GM21723 (cell line): ENCODE measurements around the gene ATXN7L3.
A peak's percentile ranks its signal among the peaks of the same experiment; 100 is the strongest.

Experiments used
- ATAC-seq: cut with Tn5 transposase; IDR thresholded peaks from one replicate; pipeline ENCODE4 v1.9.1; 2021; ENCODE audit warnings: mild to moderate bottlenecking, moderate library complexity; ENCODE audit not compliant: unreplicated experiment

ATXN7L3 gene

DNA sequence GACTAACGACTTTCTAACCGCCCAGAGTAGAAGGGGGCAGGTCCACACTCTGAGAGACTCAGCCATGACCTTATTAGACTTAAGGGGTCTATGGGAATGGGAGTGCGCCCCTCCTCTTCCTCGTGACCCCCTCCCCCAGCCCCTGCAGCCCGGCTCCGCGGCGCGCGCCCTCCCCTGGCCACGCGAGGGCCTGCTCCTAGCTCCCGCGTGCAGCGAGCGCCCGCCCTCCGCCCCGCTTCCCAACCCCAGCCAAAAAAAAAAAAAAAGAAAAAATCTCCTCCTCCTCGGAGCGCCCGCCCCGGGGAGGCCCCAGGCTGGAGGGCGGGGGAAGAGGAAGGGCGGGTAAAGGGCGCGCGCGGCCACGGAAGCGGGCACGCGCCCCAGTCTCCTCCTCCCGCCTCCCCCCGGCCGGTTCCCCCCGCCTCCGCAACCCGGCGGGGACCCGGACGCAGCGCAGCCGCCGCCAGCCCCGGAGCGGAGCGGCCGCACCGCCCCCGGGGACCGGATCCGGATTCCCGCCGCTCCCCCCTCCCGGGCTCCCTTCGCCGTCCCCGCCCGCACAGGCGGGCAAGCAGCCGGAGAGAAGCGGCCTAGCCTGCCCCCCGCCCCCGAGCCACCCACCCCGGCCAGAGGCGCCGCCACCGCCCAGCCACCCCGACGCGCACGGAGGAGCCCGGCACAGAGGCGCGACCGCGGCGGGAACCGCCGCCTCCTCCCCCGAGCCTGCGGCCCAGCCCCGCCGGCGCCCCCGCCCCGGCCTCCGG, 18.8 kb upstream of the ATXN7L3 start:
- peak; percentile 29 for ATAC-seq

DNA sequence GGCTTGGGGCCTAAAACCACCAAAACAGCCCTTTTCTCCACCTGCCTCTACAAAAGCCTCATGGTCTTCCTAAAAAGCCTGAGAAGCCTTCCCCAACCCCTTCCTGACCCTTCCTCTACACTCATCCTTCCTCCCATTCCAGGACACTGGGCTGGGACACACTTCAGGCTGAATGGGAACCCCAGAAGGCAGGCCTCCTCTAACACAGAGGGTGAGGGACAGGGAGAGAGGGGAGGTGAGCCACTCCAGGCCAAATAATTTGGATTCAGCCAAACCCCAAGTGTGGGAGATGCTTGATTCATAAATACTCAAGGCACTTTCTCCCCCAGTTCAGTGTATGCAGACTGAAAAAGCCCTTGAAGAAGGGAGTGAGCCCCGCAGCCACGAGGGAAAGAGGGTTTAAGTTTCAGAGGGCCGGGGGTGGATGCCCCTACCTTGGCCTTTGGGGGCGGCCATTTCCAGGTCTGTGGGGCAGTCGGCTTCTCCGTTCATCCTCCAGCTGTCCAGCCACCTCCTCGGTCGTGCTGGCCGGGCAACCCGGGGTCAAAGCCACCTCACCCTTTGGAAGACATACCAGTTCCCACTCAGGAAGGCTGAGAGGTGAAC, 18.2 kb upstream of the ATXN7L3 start:
- peak; percentile 0 for ATAC-seq

DNA sequence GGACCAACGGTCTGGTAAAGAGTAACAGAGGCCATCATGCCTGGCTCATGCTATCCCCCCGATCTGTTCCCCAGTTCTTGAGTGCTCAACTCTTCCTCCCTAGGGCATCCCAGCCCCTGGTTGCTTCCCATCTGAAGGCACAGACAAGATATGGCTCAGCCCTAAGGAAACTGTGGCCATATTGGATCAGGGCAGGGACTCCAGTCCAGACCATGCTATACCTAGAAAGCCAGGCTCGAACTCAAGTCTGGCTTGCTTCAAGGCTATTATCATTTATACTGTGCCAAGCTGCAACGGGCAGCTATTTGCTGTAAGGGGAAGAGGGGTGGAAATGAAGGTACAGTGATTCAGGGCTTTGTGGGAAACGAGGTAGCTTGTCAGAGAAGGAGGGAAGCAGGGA, 17.0 kb upstream of the ATXN7L3 start:
- ATAC-seq = no peak

DNA sequence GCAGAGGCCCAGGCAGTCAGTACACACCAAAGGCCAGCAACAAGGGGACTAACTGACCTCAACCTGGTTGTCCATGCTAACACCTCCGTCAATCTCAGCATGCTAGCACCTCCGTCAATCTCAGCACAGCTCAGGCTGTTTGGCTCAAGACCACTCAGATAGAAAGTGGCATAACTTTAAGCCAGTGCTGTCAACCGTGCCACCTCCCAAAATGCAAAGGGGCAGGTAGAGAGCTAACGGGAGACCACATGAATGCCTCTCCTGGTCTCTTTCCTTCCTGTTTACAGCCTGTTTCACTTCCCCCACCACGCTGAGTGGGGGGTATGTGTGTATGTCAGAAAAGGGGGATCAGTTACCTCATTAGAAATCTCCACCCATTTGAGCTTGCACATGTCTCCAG, 16.5 kb upstream of the ATXN7L3 start:
- ATAC-seq = no peak

DNA sequence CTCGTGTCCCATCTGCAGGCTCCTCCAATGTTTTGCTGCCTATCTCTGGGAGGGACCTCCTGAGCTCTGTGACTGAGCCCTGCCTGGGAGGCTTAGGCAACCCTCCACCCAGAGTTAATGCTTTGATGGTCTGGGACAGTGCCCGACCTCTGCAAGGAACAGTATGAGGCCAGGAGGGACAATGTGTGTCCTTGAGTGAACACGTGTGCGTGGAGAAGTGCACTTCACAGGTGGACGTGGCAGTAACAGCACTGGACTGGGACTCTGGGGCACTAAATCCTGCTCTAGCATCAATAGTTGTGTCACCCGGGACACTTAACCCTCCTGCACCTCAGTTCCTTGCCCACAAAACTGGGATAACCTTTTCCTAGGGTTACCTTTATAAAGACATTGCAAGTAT, 15.2 kb upstream of the ATXN7L3 start:
- no peak for ATAC-seq

DNA sequence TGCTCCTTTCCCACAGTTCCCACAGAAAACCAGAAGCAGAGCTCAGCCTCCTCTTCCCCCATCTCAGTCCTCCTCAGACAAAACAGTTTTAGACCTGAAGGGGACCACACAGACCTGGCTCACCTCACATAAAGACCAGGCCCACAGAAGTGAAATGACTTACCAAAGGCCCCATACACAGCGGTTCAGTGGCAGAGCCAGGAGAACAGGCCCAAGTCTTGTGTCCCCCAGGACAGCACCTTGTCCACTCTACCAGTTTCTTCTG, 14.5 kb upstream of the ATXN7L3 start:
- no peak for ATAC-seq

DNA sequence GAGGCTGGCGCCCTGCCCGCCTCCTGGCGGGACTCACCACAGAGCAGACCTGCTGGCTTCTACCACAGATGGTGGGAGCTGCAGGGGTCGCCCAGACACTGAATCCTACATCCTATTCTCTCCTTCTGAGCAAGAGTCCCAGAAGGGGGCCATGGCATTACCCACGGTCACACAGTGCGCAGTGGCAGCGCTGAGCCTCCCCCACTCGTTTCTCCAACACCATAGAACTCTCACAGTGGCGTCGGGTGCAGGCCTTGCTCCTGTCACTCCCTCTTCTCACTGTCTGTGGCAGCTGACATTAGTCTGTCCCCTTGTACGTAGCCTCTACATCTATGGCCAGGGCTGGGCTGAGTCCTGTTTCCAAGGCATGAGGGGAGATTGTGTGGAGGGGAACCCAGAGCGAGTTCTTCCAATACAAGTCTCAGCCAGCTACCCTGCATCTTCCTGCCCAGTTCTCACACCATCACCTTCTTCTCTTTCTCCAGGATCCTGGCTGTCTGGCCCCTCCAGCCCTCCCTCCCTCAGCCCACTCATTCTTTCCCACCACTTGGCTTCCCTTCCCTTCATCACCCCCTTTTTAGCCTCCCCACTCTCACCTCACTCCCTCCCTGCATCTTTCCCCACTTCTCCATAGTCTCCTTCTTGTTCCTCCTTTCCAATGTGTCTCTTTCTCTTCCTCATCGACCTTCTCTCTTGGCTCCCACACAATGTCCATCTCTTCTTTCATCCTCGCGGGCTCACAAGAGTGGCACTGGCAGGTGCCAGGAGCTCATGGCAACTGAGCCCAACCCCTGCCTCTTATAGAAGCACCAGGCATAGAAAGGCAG, 13.9 kb upstream of the ATXN7L3 start:
- no peak for ATAC-seq

DNA sequence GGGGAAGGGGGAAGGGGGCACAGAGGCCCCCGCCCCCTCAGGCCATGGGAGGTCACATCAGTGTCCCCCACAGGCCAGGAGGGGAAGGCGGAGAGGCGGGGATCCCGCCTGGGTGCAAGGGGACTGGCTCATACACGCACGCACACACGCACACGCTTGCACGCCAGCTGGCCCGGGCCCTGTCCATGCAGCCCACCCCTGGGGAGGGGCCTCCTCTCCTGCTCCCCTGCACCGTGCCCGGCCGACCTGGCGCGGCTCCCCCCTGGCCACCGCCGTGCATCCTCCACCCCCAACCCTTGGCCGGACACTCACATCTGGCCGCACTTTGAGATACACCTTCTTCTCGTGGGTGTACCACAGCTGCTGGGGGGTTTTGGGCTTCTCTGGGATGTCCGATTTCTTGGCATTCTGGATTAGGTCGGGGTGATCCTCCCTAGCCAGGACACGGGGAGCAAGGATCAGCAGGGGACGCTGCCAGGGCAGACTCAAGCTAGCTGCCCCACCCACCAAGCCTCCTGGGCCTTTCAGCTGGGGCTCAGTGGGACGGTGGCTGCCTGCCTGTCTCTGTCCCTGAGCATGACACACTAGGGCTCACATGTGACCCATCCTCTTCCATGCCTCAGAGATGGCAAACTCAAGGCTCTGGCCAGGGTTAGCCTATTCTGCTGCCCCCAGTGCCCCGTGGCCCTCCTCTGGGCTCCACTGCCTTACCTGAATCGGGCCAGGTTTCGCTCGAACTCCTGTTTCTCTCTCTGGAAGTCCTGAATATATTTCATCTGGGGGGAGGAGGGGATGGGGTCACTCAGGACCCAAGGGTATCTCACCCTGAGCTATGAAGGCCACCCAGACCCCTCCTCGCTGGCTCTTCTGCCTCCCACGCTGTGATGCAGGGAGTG, 13.1 kb upstream of the ATXN7L3 start:
- no peak for ATAC-seq

DNA sequence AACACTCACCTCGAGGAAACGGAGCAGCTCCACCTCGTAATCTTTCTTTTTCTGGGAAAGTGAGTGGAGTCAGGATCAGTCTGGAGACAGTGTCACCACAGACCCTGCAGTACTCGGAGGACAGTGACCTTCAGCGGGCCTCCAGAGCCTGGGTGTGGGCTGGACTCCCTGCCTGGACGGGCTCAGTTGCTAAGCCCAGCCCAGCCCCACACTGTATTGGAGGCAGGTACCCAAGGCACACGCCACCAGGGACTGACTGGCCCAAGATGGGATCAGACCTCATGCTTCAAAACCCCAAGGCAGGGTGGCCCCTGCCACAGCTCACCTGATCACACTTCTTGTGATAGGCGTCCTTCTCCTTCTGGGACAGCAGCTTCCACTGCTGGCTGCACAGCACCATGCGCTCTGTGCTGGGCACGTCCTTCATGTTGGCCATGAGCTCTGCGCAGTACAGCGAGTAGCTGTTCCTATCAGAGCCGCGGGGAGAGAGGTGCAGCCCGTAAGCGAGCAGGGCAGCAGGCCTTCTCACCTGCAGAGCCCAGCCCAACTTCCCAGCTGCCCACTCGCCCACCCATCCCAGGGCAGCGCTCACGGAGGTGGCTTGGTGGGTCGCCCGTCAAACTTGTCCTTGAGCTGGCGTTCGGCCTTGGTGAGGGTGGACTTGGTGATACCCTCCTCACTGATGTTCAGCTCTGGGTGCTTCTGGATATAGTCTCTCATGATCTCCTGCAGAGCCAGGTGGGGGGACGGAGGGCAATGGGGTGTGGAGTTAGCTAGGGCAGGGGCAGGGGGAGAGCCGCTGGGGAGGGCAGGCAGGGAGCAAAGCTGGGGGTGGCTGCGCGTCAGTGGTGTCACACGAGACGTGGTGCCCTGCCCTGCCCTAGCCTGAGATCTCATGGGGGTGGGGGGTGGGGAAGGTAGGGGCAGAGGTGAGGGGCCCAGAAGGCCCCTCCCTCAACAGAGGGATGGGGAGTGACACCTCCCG, 11.9 kb upstream of the ATXN7L3 start:
- no peak for ATAC-seq

DNA sequence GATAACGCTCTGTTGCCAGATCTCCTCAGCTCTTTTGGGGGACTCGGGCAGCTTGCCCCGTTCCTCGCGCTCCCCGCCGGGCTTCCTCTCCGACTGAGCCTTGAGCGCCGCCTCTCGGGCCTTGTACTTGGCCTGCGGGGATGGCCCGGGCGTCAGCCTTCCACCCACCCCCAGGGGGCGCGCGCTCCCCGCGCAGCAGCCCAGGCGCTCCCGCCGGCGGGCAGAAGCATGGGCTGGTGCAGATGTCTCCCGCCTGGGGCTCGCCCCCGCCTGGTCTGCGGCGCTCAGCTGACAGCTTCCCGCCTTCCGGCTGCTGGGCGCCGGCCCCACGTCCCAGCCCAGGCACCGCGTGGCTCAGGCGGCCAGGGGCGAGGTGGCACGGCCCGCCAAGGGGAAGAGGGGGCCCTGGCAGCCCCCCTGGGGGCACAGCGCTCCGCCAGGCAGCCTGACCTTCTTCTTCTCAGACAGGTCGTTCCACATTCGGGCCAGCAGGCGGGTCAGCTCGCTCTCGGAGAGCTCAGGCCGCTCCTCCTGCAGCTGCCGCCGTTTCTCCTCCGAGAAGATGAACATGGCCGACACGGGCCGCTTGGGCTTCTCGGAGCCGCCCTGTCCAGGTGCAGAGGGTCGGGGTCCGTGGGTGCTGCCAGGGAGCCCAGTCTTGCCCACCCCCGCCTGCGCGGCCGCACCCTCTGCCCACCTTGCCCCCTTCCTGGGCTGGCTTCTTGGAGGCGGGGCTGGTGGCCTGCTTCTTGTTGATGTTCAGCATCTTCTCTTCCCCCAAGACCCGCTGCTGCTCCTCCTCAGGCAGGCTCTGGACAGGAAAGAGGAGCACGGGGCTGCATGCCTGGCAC, 10.9 kb upstream of the ATXN7L3 start:
- ATAC-seq = peak; percentile 70

DNA sequence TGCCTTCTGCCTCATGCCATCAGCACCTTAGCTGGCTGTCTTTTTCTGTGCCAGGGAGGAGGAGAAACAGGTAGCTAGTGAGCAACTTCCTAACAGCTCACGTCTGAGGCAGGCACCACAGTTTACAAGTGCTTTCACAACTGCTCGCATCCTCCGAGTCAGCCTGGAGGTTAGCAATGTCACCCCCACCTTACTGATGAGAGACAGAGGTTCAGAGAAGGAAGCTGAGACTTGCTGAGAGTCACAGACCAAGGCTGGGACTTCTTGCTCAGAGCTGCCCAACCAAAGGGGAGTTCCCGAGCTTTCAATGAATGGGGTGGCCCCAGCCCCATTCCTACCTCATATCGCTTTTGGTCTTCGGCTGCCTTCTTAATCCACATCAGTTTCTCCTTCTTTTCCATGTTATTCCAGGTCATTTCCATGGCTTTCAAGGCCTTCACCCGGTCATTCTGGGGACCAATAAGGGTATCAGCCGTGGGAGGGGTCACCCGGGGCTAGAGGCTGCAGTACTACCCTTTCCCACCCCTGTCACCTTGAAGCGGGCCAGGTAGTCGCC, 10.2 kb upstream of the ATXN7L3 start:
- ATAC-seq = no peak

DNA sequence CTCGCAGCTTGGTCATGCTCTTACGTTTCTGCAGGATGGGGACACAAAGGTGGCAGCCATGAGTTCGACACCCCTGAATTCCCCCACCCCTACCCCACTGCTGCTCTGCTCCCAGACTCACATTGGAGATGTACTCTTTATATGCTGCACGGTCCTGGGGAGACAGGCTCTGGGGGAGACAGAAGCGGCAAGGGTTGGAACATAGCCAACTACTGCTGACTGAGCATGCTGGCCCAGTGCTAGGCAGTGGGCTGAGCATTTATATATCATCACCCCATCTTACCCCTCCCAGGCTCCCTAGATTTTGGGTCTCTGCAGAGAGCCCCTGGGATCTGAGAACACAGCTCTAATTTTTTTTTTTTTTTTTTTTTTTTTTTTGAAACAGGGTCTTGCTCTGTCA, 8.1 kb upstream of the ATXN7L3 start:
- no peak for ATAC-seq

DNA sequence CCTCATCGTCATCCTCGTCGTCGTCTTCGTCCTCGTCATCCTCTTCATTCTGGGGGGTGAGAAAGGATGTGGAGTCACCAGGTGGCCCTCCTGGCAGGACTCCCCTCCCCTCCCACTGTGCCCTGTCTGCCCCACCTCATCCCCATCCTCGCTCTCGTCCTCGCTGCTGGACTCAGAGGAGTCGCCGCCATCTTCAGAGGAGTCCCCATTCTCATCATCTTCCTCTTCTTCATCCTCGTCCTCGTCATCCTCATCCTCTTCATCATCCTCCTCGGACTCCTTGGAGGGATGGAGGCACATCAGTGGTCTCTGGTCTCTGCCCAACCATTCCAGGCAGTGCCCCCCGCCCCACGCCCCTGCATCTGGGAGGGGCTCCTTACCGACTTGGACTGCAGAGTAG, 7.6 kb upstream of the ATXN7L3 start:
- no peak for ATAC-seq

DNA sequence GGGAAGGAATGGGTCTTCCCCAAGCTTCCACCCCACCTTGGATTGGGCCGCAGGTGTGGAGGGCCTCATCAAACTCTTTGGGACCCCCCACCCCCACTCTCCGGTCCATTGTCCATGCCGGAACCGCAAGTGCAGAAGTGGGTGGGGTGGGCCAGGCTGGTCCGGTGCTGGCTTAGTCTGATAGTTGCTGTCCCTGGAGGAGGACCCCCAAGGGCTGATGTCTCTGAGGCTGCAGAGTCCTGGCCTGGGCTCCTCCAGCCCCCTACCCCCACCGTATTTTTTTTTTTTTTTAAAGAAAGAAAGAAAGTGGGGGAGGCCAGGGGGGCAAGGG, 7.1 kb upstream of the ATXN7L3 start:
- ATAC-seq = no peak

DNA sequence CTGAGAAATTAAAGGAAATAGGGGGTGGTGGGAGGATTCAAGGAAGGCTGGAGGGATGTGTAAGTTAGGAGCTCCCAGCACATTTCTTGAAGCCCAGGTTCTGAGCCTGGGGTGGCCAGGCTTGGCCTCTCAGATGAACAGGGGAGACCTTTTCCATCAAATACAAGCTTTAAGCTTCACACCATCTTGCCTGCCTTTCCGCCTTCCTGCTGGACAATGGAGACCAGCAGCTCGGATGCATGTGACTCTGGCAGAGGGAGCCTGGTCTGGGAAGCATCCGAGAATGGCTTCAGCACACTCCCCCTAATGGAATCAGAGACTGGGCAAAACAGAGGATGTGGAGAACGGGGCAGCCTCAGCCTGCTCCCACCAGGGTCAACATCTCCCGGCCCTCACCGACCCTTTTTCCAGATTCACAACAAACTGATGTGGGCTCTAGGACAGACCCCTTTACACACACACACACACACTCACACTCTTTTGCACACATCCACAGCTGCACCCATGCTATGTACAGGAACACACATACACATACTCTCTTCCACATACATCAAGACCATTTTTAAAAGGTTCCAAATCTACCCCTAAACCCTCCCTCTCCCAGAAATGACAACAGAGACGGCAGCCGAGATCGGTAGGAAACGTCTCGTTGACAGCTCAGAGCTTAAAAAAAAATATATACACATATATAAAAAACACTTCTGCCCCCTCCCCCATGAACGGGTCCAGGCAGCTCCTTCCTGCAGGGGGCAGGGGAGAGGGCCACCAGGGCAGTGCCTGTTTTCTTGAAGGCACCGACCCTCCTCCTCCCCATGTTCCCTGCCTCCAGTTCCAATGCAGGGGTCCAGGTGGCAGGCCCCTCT, 6.5 kb upstream of the ATXN7L3 start:
- no peak for ATAC-seq

DNA sequence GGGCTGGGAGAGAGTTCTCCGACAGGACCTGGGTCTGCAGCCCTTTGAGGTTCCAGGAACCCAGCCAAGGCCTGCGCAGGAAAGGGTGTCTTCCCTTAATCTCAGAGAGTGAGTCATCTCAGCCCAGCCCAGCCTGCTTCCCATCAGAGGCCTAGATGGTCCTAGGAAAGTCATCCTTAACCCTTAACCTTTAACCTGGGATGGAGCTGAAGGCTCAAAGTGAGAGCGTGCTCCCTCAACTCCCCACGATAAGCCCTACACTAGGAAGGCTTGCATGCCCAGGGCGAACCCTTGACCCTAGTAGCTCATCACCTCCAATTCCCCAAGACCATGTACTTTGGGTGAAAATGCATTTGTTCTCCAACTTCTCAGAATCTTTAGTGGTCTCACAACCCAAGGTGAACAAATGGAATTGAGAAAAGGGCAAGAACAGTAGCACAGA, 4.8 kb upstream of the ATXN7L3 start:
- no peak for ATAC-seq

DNA sequence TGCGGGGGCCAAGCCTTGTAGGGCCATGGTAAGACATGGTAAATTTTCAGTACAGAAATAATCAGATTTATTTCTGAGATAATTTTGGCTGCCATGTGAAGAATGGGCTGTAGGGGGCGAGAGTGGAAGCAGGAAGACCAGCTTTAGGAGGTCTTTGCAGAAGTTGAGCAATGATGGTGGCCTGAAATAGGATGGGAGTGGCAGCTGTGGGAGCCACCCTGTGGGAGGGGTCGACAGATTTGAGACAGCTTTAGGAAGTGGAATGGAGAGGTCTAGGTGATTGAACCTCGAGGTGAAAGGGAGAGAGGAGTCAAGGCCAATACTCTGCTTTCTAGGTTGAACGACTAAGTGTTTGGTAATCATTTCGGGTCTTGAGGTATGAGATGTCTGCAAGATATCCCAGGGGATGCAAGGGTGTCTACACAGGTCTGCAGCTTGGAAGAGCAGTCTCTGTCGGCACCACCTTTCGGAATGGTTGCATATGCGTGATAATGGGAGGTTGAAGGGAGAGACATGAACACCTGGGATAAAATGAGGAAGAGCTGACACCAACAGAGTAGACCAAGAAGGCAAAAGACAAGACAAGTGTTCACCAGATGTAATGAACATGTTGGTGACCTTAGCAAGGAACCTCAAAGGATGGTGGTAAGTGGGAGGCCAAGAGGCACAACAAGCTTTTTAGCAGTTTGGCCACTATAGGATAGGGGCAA, 4.2 kb upstream of the ATXN7L3 start:
- no peak for ATAC-seq
